ENCODE measurements around the gene RIMS4. TPM values are rescaled to one million over a fixed set of nuclear protein-coding genes. Genes with fewer than 3 reads are reported as not detected.

The RIMS4 gene
- 3.2 and 4.1 TPM in 2 replicates for total RNA-seq (2014; rRNA removed; shearing (Covaris generic))

DNA sequence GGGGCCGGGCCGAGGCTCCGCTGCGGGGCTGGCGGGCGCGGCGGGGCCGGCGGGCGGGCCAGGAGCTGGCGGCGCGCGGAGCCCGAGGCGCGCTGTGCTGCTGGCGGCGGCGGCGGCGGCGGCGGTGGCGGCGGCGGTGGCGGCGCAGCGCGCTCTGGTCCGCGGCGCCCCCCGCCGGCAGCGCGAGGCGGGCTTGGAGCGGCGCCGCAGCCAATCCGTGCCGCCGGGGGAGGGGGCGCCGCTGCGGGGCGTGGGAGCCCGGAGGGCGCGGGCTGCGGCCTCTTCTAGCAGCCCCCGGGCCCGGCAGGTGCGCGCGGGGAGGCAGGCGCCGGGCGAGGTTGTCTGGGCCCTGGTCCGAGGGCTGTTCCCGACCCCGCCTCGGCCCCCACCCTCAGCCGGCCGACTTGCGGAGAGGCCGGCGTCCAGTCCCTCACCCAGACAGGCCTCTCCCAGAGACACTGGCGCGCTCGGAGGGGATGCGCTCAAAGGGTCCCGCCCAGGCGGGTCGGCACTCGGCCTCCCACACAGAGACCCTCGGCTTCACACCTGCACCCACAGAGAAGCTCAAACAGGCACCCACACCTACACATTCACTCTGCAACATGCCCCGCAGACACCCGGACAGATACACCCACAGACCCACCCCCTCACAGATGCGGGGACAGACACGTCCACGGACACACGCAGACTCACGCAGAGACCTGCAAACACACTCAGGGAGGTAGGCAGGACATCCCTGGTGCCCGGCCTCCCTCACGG is at the start of gene RIMS4:
RIMS4 (minus strand) TSS at position 156 of the 759 bp plus-strand sequence. CDS start 275 bp downstream, outside the sequence.
- no peak for DNase-seq (ENCODE audit: low spot score)

- DNase-seq (ENCODE audit: low spot score): peak; percentile 49
These were observed 48.4 kb upstream of the RIMS4 start for GRCh38 chr20:44858606-44859360.

DNA sequence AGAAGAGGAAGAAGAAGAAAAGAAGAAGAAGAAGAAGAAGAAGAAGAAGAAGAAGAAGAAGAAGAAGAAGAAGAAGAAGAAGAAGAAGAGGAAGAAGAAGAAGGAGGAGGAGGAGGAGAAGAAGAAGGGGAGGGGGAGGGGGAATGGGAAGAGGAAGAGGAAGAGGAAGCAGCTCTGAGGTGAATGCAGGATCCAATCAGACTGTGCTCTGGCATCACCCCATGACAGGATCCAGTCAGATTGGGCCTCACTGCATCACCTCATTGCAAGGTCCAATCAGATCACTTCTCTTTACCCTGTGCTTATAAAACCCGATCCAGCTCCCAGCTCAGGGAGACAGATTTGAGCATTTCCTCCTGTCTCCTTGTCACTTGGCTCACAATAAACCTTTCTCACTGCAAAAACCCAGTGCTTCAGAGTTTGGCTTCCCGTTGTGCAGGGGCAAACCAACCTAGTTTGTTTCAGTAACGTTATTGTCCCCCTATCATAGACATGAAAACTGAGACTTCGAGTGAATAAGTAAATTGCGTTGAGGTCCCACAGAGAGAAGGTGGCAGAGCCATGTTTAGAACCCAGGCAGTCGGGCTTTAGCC is 46.6 kb upstream of the RIMS4 start:
- no peak for DNase-seq (ENCODE audit: low spot score)

DNA sequence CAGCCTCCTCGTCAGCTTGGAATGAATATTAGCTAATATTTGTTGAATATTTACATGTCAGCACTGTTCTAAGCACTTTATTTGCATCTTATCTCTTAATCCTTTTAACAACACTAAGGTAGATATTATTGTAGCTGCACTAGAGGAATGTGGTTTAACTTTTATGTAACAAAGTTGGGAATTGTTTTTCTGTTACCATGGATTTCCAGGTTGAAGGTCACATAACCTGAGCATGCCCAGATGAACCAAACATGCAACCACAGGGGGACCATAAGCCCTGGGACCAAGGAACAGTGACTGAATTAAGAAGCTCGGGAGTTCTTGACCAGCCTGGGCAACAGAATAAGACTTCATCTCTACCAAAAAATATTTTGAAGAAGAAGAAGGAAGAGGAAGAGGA is 46.1 kb upstream of the RIMS4 start:
- DNase-seq (ENCODE audit: low spot score): no peak

DNA sequence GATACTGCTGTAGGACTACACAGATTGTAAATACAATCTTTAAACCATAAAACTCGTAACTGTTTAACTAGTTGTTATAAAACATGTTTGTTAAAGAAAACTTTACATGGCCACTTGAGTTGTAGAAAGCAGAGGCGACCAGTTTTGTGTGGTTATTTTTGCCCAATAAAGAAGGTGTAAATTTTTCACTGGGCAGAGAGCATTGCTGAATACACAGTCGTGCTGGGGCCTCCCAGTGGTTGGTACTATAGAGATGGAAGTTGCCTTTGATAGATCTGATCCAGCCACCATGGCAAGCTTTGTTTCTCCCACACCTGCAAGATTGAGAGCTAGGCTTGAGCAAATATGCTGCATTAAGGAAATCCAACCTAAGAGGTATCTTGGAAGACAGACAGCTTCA is 41.2 kb upstream of the RIMS4 start:
- DNase-seq (ENCODE audit: low spot score): no peak

DNA sequence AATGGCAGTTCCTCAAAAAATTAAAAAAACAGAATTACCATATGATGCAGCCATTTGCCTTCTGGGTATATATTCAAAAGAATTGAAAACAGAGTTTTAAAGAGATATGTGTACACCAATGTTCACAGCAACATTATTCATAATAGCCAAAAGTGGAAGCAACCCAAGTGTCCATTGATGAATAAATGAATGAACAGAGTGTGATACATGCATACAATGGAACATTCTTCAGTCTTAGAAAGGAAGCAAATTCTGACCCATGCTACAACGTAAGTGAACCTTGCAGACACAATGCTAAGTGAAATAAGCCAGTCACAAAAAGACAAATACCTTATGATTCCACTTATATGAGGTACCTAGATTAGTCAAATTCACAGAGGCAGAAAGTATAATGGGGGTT is 40.5 kb upstream of the RIMS4 start:
- no peak for DNase-seq (ENCODE audit: low spot score)

DNA sequence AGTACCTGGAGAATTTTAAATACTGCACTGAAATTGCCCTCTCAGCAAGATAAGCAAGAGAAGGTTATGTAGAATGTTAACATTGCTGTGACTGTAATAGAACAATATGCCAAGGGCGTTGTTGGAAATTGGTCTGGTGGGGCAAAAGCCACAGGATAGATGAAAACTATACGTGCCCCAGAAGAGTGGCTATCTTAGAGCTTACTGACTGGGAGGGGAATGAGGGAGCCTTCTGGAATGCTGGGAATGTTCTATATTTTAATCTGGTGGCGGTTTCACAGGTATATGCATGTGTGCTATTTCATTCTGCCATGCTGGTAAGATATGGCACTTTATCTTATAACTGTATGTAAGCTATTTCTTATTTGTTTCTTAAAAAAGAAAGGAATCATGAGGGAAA is 39.9 kb upstream of the RIMS4 start:
- no peak for DNase-seq (ENCODE audit: low spot score)

DNA sequence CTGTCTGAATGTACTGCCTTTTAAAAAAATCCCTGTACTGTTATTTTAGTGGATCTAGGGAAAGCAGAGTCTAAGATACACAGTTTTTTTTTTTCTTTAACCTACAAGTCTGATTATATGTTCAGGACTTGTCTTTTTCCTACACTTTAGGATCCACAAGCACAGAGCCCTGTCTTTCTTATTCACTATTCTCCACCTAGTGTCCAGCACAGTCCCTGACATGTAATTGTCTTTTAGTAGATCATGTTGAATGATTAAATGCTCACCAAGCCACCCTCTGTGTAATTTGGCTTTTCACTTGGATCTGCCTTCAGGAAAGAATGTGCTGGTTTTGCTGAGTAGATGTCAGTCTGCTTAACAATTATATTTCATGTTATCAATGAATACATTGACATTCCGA is 39.4 kb upstream of the RIMS4 start:
- no peak for DNase-seq (ENCODE audit: low spot score)

GRCh38 chr20:44848254-44849015 is 38.1 kb upstream of the RIMS4 start:
- DNase-seq (ENCODE audit: low spot score): no peak

- DNase-seq (ENCODE audit: low spot score): no peak
These were observed 33.5 kb upstream of the RIMS4 start for GRCh38 chr20:44843876-44844275.

DNA sequence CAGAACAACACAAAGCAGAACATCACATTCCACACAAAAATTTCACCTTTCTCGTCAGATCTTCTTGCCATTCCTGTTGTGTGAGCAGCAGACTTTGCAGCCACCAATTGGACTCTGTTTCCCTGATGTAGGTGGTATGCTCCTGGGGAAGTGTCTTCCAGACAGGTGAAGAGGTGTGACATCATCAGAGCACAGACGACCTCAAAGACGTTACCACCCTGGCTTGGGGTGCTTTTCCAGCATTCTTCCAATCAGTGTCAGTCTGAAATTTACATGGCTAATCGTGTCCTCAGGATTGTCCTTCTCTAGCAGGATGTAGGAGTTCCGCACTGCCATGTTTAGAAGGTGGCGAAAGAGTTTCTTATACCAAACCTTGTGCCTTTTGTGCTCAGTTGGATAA is 31.6 kb upstream of the RIMS4 start:
- DNase-seq (ENCODE audit: low spot score): no peak

DNA sequence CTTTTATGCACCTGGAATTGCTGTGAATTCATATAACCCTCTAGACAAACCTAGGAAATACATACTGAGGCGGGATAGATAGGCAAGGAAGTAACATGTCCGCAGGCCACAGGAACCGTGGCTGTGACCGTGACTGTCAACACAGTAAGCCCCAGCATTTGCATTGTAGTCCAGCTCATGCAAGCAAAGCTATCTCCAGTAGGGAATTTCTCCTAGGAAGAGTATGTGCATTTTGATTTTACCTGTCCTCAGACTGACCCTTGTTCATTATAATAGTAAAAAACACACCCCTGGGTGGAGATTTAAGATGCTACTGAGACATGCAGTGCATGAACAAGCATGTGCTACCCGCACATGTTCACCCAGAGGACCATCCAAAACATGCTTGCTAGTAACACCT is 30.5 kb upstream of the RIMS4 start:
- no peak for DNase-seq (ENCODE audit: low spot score)

GRCh38 chr20:44839481-44839880 is 29.1 kb upstream of the RIMS4 start:
- no peak for DNase-seq (ENCODE audit: low spot score)

- no peak for DNase-seq (ENCODE audit: low spot score)
These were observed 28.2 kb upstream of the RIMS4 start for GRCh38 chr20:44838521-44838920.

DNA sequence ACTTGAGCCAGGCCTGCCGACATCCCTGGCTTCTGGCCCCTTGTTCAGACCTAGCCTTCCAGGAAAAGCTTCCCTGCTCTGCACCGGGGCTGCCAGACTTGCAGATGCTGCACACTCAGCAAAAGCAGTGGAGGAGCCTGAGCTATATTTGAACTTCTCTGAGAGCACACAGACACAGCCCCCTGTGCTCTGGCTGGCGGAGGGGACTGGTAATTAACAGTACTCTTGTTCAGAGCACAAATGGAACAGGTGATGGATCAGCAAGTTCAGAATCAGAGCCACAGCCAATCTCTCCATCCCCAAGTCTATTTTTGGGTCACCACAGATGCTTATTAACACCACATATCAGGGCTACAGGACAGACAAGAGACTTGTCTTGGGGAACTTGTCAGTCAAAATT is 27.6 kb upstream of the RIMS4 start:
- no peak for DNase-seq (ENCODE audit: low spot score)

DNA sequence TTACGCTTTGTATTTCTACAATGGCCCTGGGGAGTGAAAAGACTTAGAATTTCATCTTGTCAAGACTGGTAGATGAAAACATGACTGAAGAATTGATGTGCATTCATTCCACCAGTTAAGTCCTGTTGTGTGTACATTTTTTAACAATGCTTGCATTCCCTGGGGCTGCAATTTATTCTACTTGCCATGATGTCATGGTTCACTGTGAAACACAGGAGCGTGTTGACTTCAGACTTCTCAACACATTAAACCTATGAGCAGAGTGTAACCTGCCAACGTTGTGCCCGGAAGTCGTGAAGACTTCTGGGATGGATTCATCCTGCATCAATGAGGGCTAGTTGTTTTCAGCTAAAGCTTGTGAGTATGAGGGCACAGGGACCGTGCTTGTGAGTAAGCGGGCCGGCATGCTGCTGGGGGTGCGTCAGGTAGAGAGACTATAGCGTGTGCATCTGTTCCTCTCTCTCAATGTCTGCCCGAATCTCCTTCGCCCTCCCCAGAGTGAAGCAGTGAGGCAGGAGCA is 26.3 kb upstream of the RIMS4 start:
- no peak for DNase-seq (ENCODE audit: low spot score)

DNA sequence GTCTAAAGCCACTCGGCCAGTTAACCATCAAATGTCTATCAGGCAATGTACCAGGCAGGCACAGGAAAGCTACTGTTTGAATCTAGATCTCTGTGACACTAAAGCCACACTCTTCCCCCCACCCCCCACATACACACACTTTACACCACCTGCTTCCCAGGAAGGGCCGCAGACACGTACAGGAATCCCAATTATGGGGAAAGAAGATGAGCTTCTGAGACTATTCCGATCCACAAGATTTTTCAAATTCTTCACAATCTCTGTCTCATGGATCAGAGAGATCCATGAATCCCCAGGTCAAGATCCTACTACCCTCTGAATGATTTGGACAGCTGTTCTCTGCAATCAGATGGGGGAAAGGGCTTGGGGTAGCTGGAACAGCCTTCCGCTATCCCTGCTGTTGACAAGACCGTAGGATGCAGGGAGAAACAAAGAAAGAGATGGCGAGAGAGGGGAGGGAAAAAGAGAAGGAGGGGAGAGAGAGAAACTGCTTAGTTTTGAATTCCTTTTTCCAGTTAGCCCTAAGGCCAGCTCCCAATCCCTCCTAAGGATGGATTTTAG is 25.4 kb upstream of the RIMS4 start:
- no peak for DNase-seq (ENCODE audit: low spot score)

DNA sequence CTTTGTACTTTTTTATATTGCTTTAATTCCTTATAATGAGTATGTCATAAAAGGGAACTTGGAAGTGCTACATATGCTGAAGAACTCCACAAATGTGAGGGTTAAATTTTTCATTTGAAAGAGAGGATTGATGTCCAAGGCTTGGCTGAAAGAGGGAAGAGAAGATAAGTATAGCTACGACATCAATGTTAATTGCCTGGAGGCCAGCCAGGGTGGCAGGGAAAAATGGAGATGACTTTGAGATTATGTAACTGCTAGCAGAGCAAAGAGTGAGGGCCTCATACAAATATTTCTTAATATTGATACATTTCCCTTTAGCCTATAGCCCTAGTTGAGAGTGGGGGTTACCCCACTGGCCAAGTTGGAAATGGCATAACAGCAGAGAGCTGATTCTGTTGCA is 24.8 kb upstream of the RIMS4 start:
- no peak for DNase-seq (ENCODE audit: low spot score)

GRCh38 chr20:44834693-44835092 is 24.3 kb upstream of the RIMS4 start:
- no peak for DNase-seq (ENCODE audit: low spot score)

GRCh38 chr20:44833437-44833836 is 23.1 kb upstream of the RIMS4 start:
- DNase-seq (ENCODE audit: low spot score): peak; percentile 23

GRCh38 chr20:44832724-44833123 is 22.4 kb upstream of the RIMS4 start:
- no peak for DNase-seq (ENCODE audit: low spot score)

- no peak for DNase-seq (ENCODE audit: low spot score)
These were observed 20.6 kb upstream of the RIMS4 start for GRCh38 chr20:44830995-44831394.

All from H4 (cell line).